Spleen (tissue), 11 donors: Measurements from ENCODE around the gene P2RX6. TPM values are rescaled to one million over a fixed set of nuclear protein-coding genes. Genes with fewer than 3 reads are reported as not detected.
"Not testable (repeated sequence)": the region's sequence is repeated elsewhere in the genome, so short reads cannot be mapped to it uniquely, and the experiment has no call there.

ENCODE experiments used
- DNase-seq: peaks from one replicate; pipeline ENCODE4 v3.0.0-alpha.2; 2020
- H3K27ac ChIP-seq, 8 donors: fragments of 200-600 bp; sonication (generic) in 7 of 8; 1 replicate in 4 of 8; 2 replicates in 4 of 8; pipeline versions ENCODE4 v1.5.0 to v1.8.0; 2016 to 2021; ENCODE audit warnings: inconsistent platforms in 4 of 8, mild to moderate bottlenecking in 4 of 8, moderate library complexity in 1 of 8
- H3K27me3 ChIP-seq, 7 donors: fragments of 200-600 bp; sonication (generic) in 6 of 7; replicated peaks in 1 of 7; 1 replicate in 4 of 7; 2 replicates in 3 of 7; pipeline versions ENCODE4 v1.5.0 to v1.8.0; 2016 to 2021; ENCODE audit warnings: inconsistent platforms in 3 of 7, mild to moderate bottlenecking in 1 of 7
- H3K36me3 ChIP-seq, 6 donors: fragments of 200-600 bp; sonication (generic) in 5 of 6; 1 replicate in 4 of 6; 2 replicates in 2 of 6; pipeline versions ENCODE4 v1.5.0 to v1.8.0; 2016 to 2021; ENCODE audit warnings: inconsistent platforms in 2 of 6
- H3K4me1 ChIP-seq, 6 donors: fragments of 200-600 bp; sonication (generic) in 5 of 6; 1 replicate in 3 of 6; 2 replicates in 3 of 6; pipeline versions ENCODE4 v1.5.0 to v1.8.0; 2016 to 2021; ENCODE audit warnings: inconsistent platforms in 3 of 6
- H3K4me3 ChIP-seq, 8 donors: fragments of 200-600 bp; sonication (generic) in 7 of 8; 1 replicate in 4 of 8; 2 replicates in 4 of 8; pipeline versions ENCODE4 v1.5.0 to v1.8.0; 2016 to 2021; ENCODE audit warnings: inconsistent platforms in 4 of 8, mild to moderate bottlenecking in 4 of 8, moderate library complexity in 2 of 8
- H3K9me3 ChIP-seq, 8 donors: fragments of 200-600 bp; sonication (generic) in 7 of 8; 1 replicate in 4 of 8; 2 replicates in 4 of 8; pipeline versions ENCODE4 v1.5.0 to v1.8.0; 2016 to 2021; ENCODE audit warnings: inconsistent platforms in 4 of 8
- CTCF ChIP-seq, 11 experiments: fragments of 200-600 bp in 7 of 11; fragments of 450-650 bp in 4 of 11; sonication (generic) in 4 of 11; IDR thresholded peaks in 8 of 11; conservative IDR thresholded peaks in 3 of 11; 1 replicate in 7 of 11; 2 replicates in 4 of 11; pipeline versions ENCODE4 v1.4.0 to v1.8.0; 2016 to 2021; ENCODE audit warnings: antibody characterized with exemption in 11 of 11, inconsistent platforms in 4 of 11, mild to moderate bottlenecking in 1 of 11
- POLR2A ChIP-seq, 3 donors: fragments of 450-650 bp; IDR thresholded peaks; one replicate each; pipeline ENCODE4 v1.5.1; 2017; ENCODE audit warnings: antibody characterized with exemption in 3 of 3, mild to moderate bottlenecking in 1 of 3
- POLR2AphosphoS5 ChIP-seq, 3 donors: sonication (generic); formaldehyde crosslinking; IDR thresholded peaks; one replicate each; pipeline ENCODE4 v1.5.1; 2017; ENCODE audit warnings: antibody characterized with exemption in 3 of 3
- WGBS, 5 donors: extraction: QIAGEN DNeasy Blood & Tissue Kit in 3 of 5; methylation state at CpG; one replicate each; pipeline versions ENCODE4 v1.1.5 to v1.1.7; 2013 to 2018; 5-methylcytosine and 5-hydroxymethylcytosine counted together
- intact Hi-C: fragments of 100-400 bp; cut with DNase I; formaldehyde crosslinking; loops from one replicate; pipeline ENCODE4 v1.15.0; 2023; ENCODE audit warnings: low total_unique reads
- polyA plus RNA-seq, 3 donors: library from polyadenylated mRNA; stranded (reverse); fragments of 200-250 nt; gene quantifications; one replicate each; pipeline ENCODE4 v1.2.1, GENCODE V29; 2013
- total RNA-seq, 7 donors: library from RNA; depleted of rRNA in 3 of 7; stranded (reverse); fragments of >200 nt in 3 of 7; fragmentation: NEBNext Ultra II Directional in 4 of 7; extraction: Animal tissue kit (Norgen Biotek cat#: 25700) in 4 of 7; gene quantifications; one replicate each; pipeline versions ENCODE4 v1.1.0 to v1.2.1, GENCODE V29; 2016 to 2021
- donor health status: healthy with polysubstance abuse.
- donor health status: DM: no; HTN: no; CAD: no; lungs with moderate emphysema.
- donor health status: DM: no; HTN: no; CAD: no.
- donor health status: Bipolar disorder and iron deficiency.
- donor health status: healthy.
- donor health status: DM: no; HTN: no; CAD: no.
- donor health status: DM: yes; HTN: yes; CAD: no.

P2RX6 gene
- total and polyA plus RNA-seq, 10 donors, result 0.86 to 14.4 (median 4.4) TPM

- Histone ChIP-seq H3K4me1 (peaks cover 30 to 55% (median 37%) of the 10 kb centered on the region in 6 donors), H3K4me3 (peak overlapping the region; percentile 66 to 85 (median 74)), H3K27me3 (no peaks in the 10 kb centered on the region), H3K27ac (peak overlapping the region; percentile 96 to 100 (median 98)), H3K36me3 (peaks cover 0 to 47% (median 39%) of the 10 kb centered on the region in 6 donors), H3K9me3 (no peaks in the 10 kb centered on the region)
- intact Hi-C loops, result no loop called here
- DNase-seq, result no peak
- TF ChIP-seq POLR2AphosphoS5 (IDR thresholded peaks at IDR 0.05), result no peak
- 0 to 3% (median 3%) methylated on average over 11 to 26 of the region's 26 CpGs for WGBS, 5 donors
Observed at GRCh38 chr22:21000987-21001600, 13.9 kb upstream of the P2RX6 start.

GRCh38 chr22:21001601-21002325, 13.2 kb upstream of the P2RX6 start, which contains the start of gene THAP7:
THAP7 (minus strand) TSS chr22:21002118; CDS start chr22:21001911, 207 bp downstream.
- H3K4me1 ChIP-seq, result peaks cover 30 to 55% (median 37%) of the 10 kb centered on the region in 6 donors
- 0 to 1% (median 0%) methylated on average over 14 to 83 of the region's 83 CpGs for WGBS, 5 donors
- peak in 2 of 3 donors; percentile 31 to 70 for TF ChIP-seq POLR2A (IDR thresholded peaks at IDR 0.05)
- peak; percentile 93 to 96 (median 95) for TF ChIP-seq POLR2AphosphoS5 (IDR thresholded peaks at IDR 0.05)
- peak in 3 of 11 experiments; percentile 29 to 36 (median 35) for TF ChIP-seq CTCF (IDR thresholded peaks at IDR 0.05 in 8 of 11, conservative IDR thresholded peaks at IDR 0.05 in 3 of 11)
- no peaks in the 10 kb centered on the region for H3K27me3 ChIP-seq
- H3K36me3 ChIP-seq, result peaks cover 0 to 40% (median 33%) of the 10 kb centered on the region in 6 donors
- peak within 1 kb of the TSS; percentile 66 to 85 (median 74) for H3K4me3 ChIP-seq
- peak; percentile 100 for DNase-seq
- H3K9me3 ChIP-seq, result no peaks in the 10 kb centered on the region
- peak within 1 kb of the TSS; percentile 96 to 100 (median 98) for H3K27ac ChIP-seq
- intact Hi-C loops, result no loop called here

GRCh38 chr22:21003782-21004181, 11.2 kb upstream of the P2RX6 start:
- no peak for DNase-seq
- Histone ChIP-seq H3K27me3 (no peaks in the 10 kb centered on the region), H3K4me1 (peaks cover 30 to 47% (median 37%) of the 10 kb centered on the region in 6 donors), H3K36me3 (peaks cover 0 to 24% (median 15%) of the 10 kb centered on the region in 6 donors), H3K9me3 (no peaks in the 10 kb centered on the region), H3K27ac (peak overlapping the region in 4 of 8 donors; percentile 98 to 100 (median 99)), H3K4me3 (no peak overlapping the region)
- 82 to 95% (median 89%) methylated on average over 4 of the region's 4 CpGs for WGBS, 5 donors
- TF ChIP-seq CTCF (IDR thresholded peaks at IDR 0.05 in 8 of 11, conservative IDR thresholded peaks at IDR 0.05 in 3 of 11) (no peak), POLR2A (IDR thresholded peaks at IDR 0.05) (no peak), POLR2AphosphoS5 (IDR thresholded peaks at IDR 0.05) (no peak)
- intact Hi-C loops, result no loop called here

- H3K4me3 ChIP-seq, H3K9me3 ChIP-seq, H3K36me3 ChIP-seq, H3K27me3 ChIP-seq, DNase-seq, H3K27ac ChIP-seq, intact Hi-C loops: not testable (repeated sequence)
- WGBS, 5 donors, result 84 to 92% (median 86%) methylated on average over 13 of the region's 13 CpGs
- peaks cover under 1 to 20% (median 10%) of the 10 kb centered on the region in 6 donors for H3K4me1 ChIP-seq
Observed at GRCh38 chr22:21009208-21009607, 5.8 kb upstream of the P2RX6 start.
